H1 (cell line): Measurements from ENCODE around the gene RPL18A. TPM values are rescaled to one million over a fixed set of nuclear protein-coding genes. Genes with fewer than 3 reads are reported as not detected.

ENCODE experiments used
- CTCF ChIA-PET: fragments of 300-600 bp; sonication (Branson Sonifier 250); formaldehyde crosslinking; loops from one replicate; lab custom pipeline; 2021; ENCODE audit not compliant: partially characterized antibody; lab: Charles Lee
- POLR2A ChIA-PET: fragments of 300-600 bp; sonication (Branson Sonifier 250); formaldehyde crosslinking; loops from one replicate; lab custom pipeline; 2021; ENCODE audit warnings: inconsistent platforms; ENCODE audit not compliant: partially characterized antibody; lab: Charles Lee
- DNase-seq, 2 experiments: peaks; one replicate each; pipeline versions ENCODE4 v3.0.0 to v3.0.0-alpha.2; 2010 to 2022; ENCODE audit warnings: low spot score in 2 of 2, low read depth in 1 of 2, mixed read lengths in 1 of 2
- FAIRE-seq: peaks from 2 replicates; lab custom pipeline; 2011; peaks lifted over from hg19 to GRCh38; lab: Jason Lieb, UNC
- H2AFZ ChIP-seq: 2 replicates; pipeline ENCODE4 v1.8.1; 2012; ENCODE audit warnings: low read length, inconsistent platforms
- H2AK5ac ChIP-seq: 2 replicates; pipeline ENCODE4 v1.6.1; 2013; ENCODE audit warnings: low read depth, low read length
- H2BK120ac ChIP-seq: replicated peaks from 2 replicates; pipeline ENCODE3; 2013; ENCODE audit warnings: low read depth, low read length, inconsistent platforms
- H2BK12ac ChIP-seq: 2 replicates; pipeline ENCODE4 v1.6.1; 2013; ENCODE audit warnings: low read depth, low read length
- H2BK15ac ChIP-seq: 2 replicates; pipeline ENCODE4 v1.6.1; 2013; ENCODE audit warnings: low read length
- H2BK20ac ChIP-seq: 2 replicates; pipeline ENCODE4 v1.6.1; 2013; ENCODE audit warnings: low read length
- H2BK5ac ChIP-seq: 2 replicates; pipeline ENCODE4 v1.6.1; 2013; ENCODE audit warnings: low read depth, low read length
- H3K14ac ChIP-seq: 2 replicates; pipeline ENCODE4 v1.6.1; 2013; ENCODE audit warnings: inconsistent platforms; ENCODE audit not compliant: insufficient read length
- H3K18ac ChIP-seq: 2 replicates; pipeline ENCODE4 v1.6.1; 2013; ENCODE audit warnings: low read length; ENCODE audit errors: extremely low read depth
- H3K23ac ChIP-seq: 2 replicates; pipeline ENCODE4 v1.6.1; 2013; ENCODE audit warnings: inconsistent platforms; ENCODE audit not compliant: insufficient read length
- H3K23me2 ChIP-seq: 2 replicates; pipeline ENCODE4 v1.6.1; 2013; ENCODE audit warnings: low read depth, low read length
- H3K27ac ChIP-seq: 2 replicates; pipeline ENCODE4 v1.6.1; 2011; ENCODE audit warnings: low read depth, low read length, inconsistent platforms
- H3K27me3 ChIP-seq, 4 experiments: replicated peaks in 1 of 4; 1 replicate in 1 of 4; 2 replicates in 3 of 4; pipeline versions ENCODE4 v1.6.1 to v1.8.1; 2011 to 2013; ENCODE audit warnings: low read length in 3 of 4, mild to moderate bottlenecking in 3 of 4, inconsistent platforms in 2 of 4, mixed read lengths in 2 of 4, moderate library complexity in 1 of 4; ENCODE audit not compliant: control insufficient read depth in 3 of 4, insufficient read depth in 3 of 4; ENCODE audit errors: extremely low read depth in 1 of 4
- H3K36me3 ChIP-seq, 4 experiments: 2 replicates each; pipeline versions ENCODE4 v1.6.1 to v1.8.1; 2011 to 2013; ENCODE audit warnings: mild to moderate bottlenecking in 4 of 4, low read length in 3 of 4, moderate library complexity in 2 of 4, control low read depth in 1 of 4, inconsistent platforms in 1 of 4; ENCODE audit not compliant: insufficient read depth in 4 of 4, control insufficient read depth in 2 of 4
- H3K4ac ChIP-seq: replicated peaks from 2 replicates; pipeline ENCODE3; 2013; ENCODE audit warnings: low read length, low read depth, mixed read lengths, inconsistent platforms; ENCODE audit not compliant: insufficient read length
- H3K4me1 ChIP-seq, 4 experiments: replicated peaks in 1 of 4; 1 replicate in 1 of 4; 2 replicates in 3 of 4; pipeline versions ENCODE4 v1.6.1 to v1.8.1; 2011 to 2013; ENCODE audit warnings: low read length in 3 of 4, inconsistent platforms in 2 of 4, mixed read lengths in 1 of 4; ENCODE audit not compliant: insufficient read depth in 4 of 4, control insufficient read depth in 3 of 4
- H3K4me2 ChIP-seq, 2 experiments: 2 replicates each; pipeline versions ENCODE4 v1.6.1 to v1.8.1; 2011 to 2013; ENCODE audit warnings: low read depth in 2 of 2, low read length in 2 of 2, control low read depth in 1 of 2, inconsistent platforms in 1 of 2, mild to moderate bottlenecking in 1 of 2; ENCODE audit not compliant: insufficient read depth in 1 of 2
- H3K4me3 ChIP-seq, 4 experiments: fragments of 200-600, 300-600 bp in 1 of 4; sonication (generic), shearing (Covaris generic), sonication (Bioruptor Twin) in 1 of 4; 2 replicates each; pipeline versions ENCODE4 v1.5.1 to v1.8.1; 2011 to 2016; ENCODE audit warnings: low read length in 4 of 4, low read depth in 3 of 4, control low read depth in 2 of 4, inconsistent platforms in 2 of 4, mild to moderate bottlenecking in 2 of 4, mixed read lengths in 1 of 4, moderate library complexity in 1 of 4; ENCODE audit not compliant: insufficient read depth in 2 of 4; ENCODE audit errors: extremely low read depth in 1 of 4
- H3K56ac ChIP-seq: replicated peaks from 2 replicates; pipeline ENCODE3; 2013; ENCODE audit warnings: low read depth, mild to moderate bottlenecking, mixed read lengths, low read length, inconsistent platforms; ENCODE audit not compliant: insufficient read length
- H3K79me1 ChIP-seq: 2 replicates; pipeline ENCODE4 v1.6.1; 2013; ENCODE audit warnings: low read depth, low read length, control low read depth
- H3K79me2 ChIP-seq, 2 experiments: 2 replicates each; pipeline versions ENCODE4 v1.6.1 to v1.8.1; 2012 to 2013; ENCODE audit warnings: low read length in 2 of 2, mild to moderate bottlenecking in 2 of 2, inconsistent platforms in 1 of 2; ENCODE audit not compliant: insufficient read depth in 2 of 2, control insufficient read depth in 1 of 2
- H3K9ac ChIP-seq, 4 experiments: replicated peaks in 1 of 4; 1 replicate in 1 of 4; 2 replicates in 3 of 4; pipeline versions ENCODE4 v1.6.1 to v1.8.1; 2011 to 2013; ENCODE audit warnings: low read depth in 3 of 4, low read length in 3 of 4, control low read depth in 2 of 4, mild to moderate bottlenecking in 2 of 4, moderate library complexity in 2 of 4, inconsistent platforms in 1 of 4; ENCODE audit errors: extremely low read depth in 1 of 4
- H3K9me3 ChIP-seq, 2 experiments: 2 replicates each; pipeline versions ENCODE4 v1.6.1 to v1.8.1; 2012 to 2013; ENCODE audit warnings: mild to moderate bottlenecking in 2 of 2, moderate library complexity in 2 of 2, control low read depth in 1 of 2, inconsistent platforms in 1 of 2, low read depth in 1 of 2, low read length in 1 of 2, mixed read lengths in 1 of 2; ENCODE audit not compliant: insufficient read depth in 2 of 2
- H4K20me1 ChIP-seq, 2 experiments: replicated peaks in 1 of 2; 2 replicates each; pipeline versions ENCODE3 to v1.8.1; 2011 to 2013; ENCODE audit warnings: inconsistent platforms in 2 of 2, low read length in 2 of 2, mild to moderate bottlenecking in 1 of 2; ENCODE audit not compliant: insufficient read depth in 2 of 2, control insufficient read depth in 1 of 2
- H4K5ac ChIP-seq: 2 replicates; pipeline ENCODE4 v1.6.1; 2013; ENCODE audit warnings: low read length, low read depth, mixed read lengths, inconsistent platforms; ENCODE audit not compliant: insufficient read length
- H4K8ac ChIP-seq: 2 replicates; pipeline ENCODE4 v1.8.0; 2013; ENCODE audit warnings: mild to moderate bottlenecking, moderate library complexity, low read length, inconsistent platforms; ENCODE audit not compliant: insufficient read depth; ENCODE audit errors: extremely low read depth
- H4K91ac ChIP-seq: replicated peaks from 2 replicates; pipeline ENCODE3; 2013; ENCODE audit warnings: low read length, mixed read lengths, inconsistent platforms; ENCODE audit not compliant: insufficient read length
- CBX8 ChIP-seq: fragments of 300-800, 300-1000 bp; sonication (generic); IDR thresholded peaks from 2 replicates; pipeline ENCODE4 v1.7.1; 2016; ENCODE audit warnings: low read depth, low read length, borderline replicate concordance
- CTBP2 ChIP-seq: IDR thresholded peaks from 2 replicates; pipeline ENCODE4 v1.7.0; 2011; ENCODE audit warnings: borderline replicate concordance, mild to moderate bottlenecking, moderate library complexity, mixed read lengths, low read length; ENCODE audit not compliant: insufficient read depth, insufficient read length
- GTF2F1 ChIP-seq: IDR thresholded peaks from 2 replicates; pipeline ENCODE4 v1.6.1; 2012; ENCODE audit warnings: low read depth, low read length, improper control_type of control experiment, borderline replicate concordance
- HDAC2 ChIP-seq, 2 experiments: fragments of 300-600 bp in 1 of 2; sonication (generic) in 1 of 2; IDR thresholded peaks; 2 replicates each; pipeline ENCODE4 v1.6.1; 2011 to 2012; ENCODE audit warnings: low read depth in 2 of 2, low read length in 2 of 2, mild to moderate bottlenecking in 2 of 2, moderate library complexity in 2 of 2, borderline replicate concordance in 1 of 2, inconsistent platforms in 1 of 2
- HDAC6 ChIP-seq: IDR thresholded peaks from one replicate; pipeline ENCODE4 v1.7.1; 2012; ENCODE audit warnings: low read depth, mild to moderate bottlenecking, inconsistent platforms, low read length, moderate library complexity
- MAFK ChIP-seq: IDR thresholded peaks from 2 replicates; pipeline ENCODE4 v1.6.1; 2012; ENCODE audit warnings: low read depth, mild to moderate bottlenecking, improper control_type of control experiment, low read length
- NRF1 ChIP-seq: IDR thresholded peaks from 2 replicates; pipeline ENCODE4 v1.6.1; 2011; ENCODE audit warnings: mild to moderate bottlenecking, low read depth, low read length, improper control_type of control experiment
- POLR2AphosphoS5 ChIP-seq: IDR thresholded peaks from 2 replicates; pipeline ENCODE4 v1.6.1; 2011; ENCODE audit warnings: low read depth, low read length
- SP1 ChIP-seq: IDR thresholded peaks from 2 replicates; pipeline ENCODE4 v1.6.1; 2011; ENCODE audit warnings: low read depth, low read length
- USF2 ChIP-seq: IDR thresholded peaks from 2 replicates; pipeline ENCODE4 v1.6.1; 2011; ENCODE audit warnings: low read length, improper control_type of control experiment
- YY1 ChIP-seq: IDR thresholded peaks from 2 replicates; pipeline ENCODE4 v1.6.1; 2011; ENCODE audit warnings: low read depth, mild to moderate bottlenecking, low read length
- WGBS, 2 experiments: shearing (Covaris generic) in 1 of 2; methylation state at CpG; one replicate each; pipeline versions ENCODE4 v1.1.6 to v1.1.7; 2013 to 2015; ENCODE audit warnings: low lambda C conversion rate in 2 of 2, mixed read lengths in 2 of 2, inconsistent platforms in 1 of 2, low coverage in 1 of 2, missing lambda C conversion rate in 1 of 2; ENCODE audit not compliant: insufficient replicate concordance in 2 of 2, insufficient coverage in 1 of 2, insufficient read length in 1 of 2; ENCODE audit errors: extremely low coverage in 1 of 2, missing lambda C conversion rate in 1 of 2; 5-methylcytosine and 5-hydroxymethylcytosine counted together
- polyA plus RNA-seq, 7 experiments: library from polyadenylated mRNA; depleted of rRNA in 3 of 7; stranded (reverse) in 5 of 7; unstranded in 2 of 7; fragments of >200 nt in 5 of 7; fragments of 200-250 nt in 2 of 7; gene quantifications; 1 replicate in 5 of 7; 2 replicates in 1 of 7; 4 replicates in 1 of 7; pipeline versions ENCODE4 v1.2.1 to v1.2.3, GENCODE V29; 2011 to 2013; ENCODE audit warnings: missing spikeins in 2 of 7, mixed read lengths in 2 of 7
- total RNA-seq: library from RNA; stranded (reverse); fragmentation: NEBNext Ultra II Directional; extraction: Animal tissue kit (Norgen Biotek cat#: 25700); gene quantifications from 2 replicates; pipeline ENCODE4 v1.2.1, GENCODE V29; 2021
- TF ChIP-seq, protein P1 (sequence below): IDR thresholded peaks from 2 replicates; pipeline ENCODE4 v1.6.1; 2012; ENCODE audit warnings: inconsistent platforms

The RPL18A gene
- total and polyA plus RNA-seq, 2 of the 8 experiments (the other 6 are each of a cell fraction or from before 2014, with no cell fraction given): 2,749 to 3,938 TPM

DNA sequence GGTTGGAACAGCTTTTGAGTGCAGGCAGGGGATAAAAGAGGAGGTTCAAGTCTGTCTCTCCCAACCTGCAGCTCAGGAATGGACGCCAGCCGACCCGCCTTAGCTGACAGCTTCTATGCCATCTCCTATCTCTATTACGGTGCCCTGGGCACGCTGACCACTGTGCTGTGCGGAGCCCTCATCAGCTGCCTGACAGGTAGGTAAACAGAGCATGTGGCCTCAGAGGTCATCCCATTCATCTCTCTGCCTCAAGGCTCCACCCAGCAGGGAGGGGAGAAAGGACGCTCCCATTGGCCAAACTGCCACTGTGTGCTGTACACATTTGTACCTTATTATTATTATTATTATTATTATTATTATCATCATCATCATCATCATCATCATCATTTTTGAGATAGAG, 28.6 kb downstream of the RPL18A start:
- Histone ChIP-seq H3K36me3 (no peaks in the 10 kb centered on the region), H3K23me2 (no peaks in the 10 kb centered on the region), H2AFZ (no peak overlapping the region), H2BK12ac (no peak overlapping the region), H3K56ac (no peak overlapping the region), H4K20me1 (peaks cover 0 to 1% of the 10 kb centered on the region in 2 experiments), H2AK5ac (no peak overlapping the region), H3K4me3 (no peak overlapping the region), H3K79me1 (no peaks in the 10 kb centered on the region), H3K9me3 (no peaks in the 10 kb centered on the region), H3K23ac (no peak overlapping the region), H3K14ac (no peak overlapping the region), H4K8ac (no peak overlapping the region), H3K9ac (no peak overlapping the region), H3K79me2 (no peaks in the 10 kb centered on the region), H3K27me3 (no peaks in the 10 kb centered on the region; a peak in 1 of 7 replicates), H4K5ac (no peak overlapping the region), H2BK20ac (no peak overlapping the region), H3K4me2 (no peak overlapping the region), H2BK5ac (no peak overlapping the region), H3K18ac (no peak overlapping the region), H2BK15ac (no peak overlapping the region), H3K27ac (no peak overlapping the region), H2BK120ac (no peak overlapping the region), H3K4me1 (no peaks in the 10 kb centered on the region; a peak in 2 of 7 replicates)
- CTCF ChIA-PET: no interaction called here
- no peak for DNase-seq
- POLR2A ChIA-PET: interaction anchor here (1.4 to 2.0 kb wide), 2 partner anchors 22 to 29 kb away, joined by 5 to 6 read pairs; partner anchors contain the start of gene RPL18A
- FAIRE-seq: no peak
- TF ChIP-seq NRF1 (no peak), SP1 (no peak), MAFK (no peak), YY1 (no peak), POLR2AphosphoS5 (no peak), CTBP2 (no peak), USF2 (no peak), HDAC2 (IDR thresholded peaks at IDR 0.05; ENCODE audit: borderline replicate concordance in 1 of 2, low read depth in 2 of 2, low read length in 2 of 2) (no peak), HDAC6 (no peak), CBX8 (no peak), GTF2F1 (no peak)
- TF ChIP-seq, protein P1, sequence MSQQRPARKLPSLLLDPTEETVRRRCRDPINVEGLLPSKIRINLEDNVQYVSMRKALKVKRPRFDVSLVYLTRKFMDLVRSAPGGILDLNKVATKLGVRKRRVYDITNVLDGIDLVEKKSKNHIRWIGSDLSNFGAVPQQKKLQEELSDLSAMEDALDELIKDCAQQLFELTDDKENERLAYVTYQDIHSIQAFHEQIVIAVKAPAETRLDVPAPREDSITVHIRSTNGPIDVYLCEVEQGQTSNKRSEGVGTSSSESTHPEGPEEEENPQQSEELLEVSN: no peak
- TF ChIP-seq, all 59 proteins: peak for 0
- Histone ChIP-seq H3K4ac (no peak overlapping the region), H4K91ac (no peak overlapping the region)
- WGBS, 2 experiments: 90% methylated on average over 7 of the region's 7 CpGs; no CpG with 5 or more reads in 1 of the 2 experiments
